A673 (cell line): ENCODE measurements around the gene TERB1. TPM values are rescaled to one million over a fixed set of nuclear protein-coding genes. Genes with fewer than 3 reads are reported as not detected.

Source experiments
- Bru-seq: library from RNA; stranded (reverse); fragments of 400-500 nt; gene quantifications from one replicate; lab custom pipeline; 2021; lab: Mats Ljungman, UMichigan
- BruChase-seq, 2 experiments: library from RNA; stranded (reverse); fragments of 400-500 nt; gene quantifications; one replicate each; lab custom pipeline; 2021; lab: Mats Ljungman, UMichigan
- BruUV-seq: library from RNA; stranded (reverse); fragments of 400-500 nt; replicated peaks from 2 replicates; lab custom pipeline; 2021; lab: Mats Ljungman, UMichigan
- CTCF ChIA-PET: fragments of 300-600 bp; sonication (Branson Sonifier 250); formaldehyde crosslinking; loops from one replicate; lab custom pipeline; 2022; ENCODE audit warnings: antibody characterized with exemption; lab: Charles Lee
- POLR2A ChIA-PET: fragments of 300-600 bp; sonication (Branson Sonifier 250); formaldehyde crosslinking; loops from one replicate; lab custom pipeline; 2022; ENCODE audit warnings: antibody characterized with exemption; ENCODE audit not compliant: low non-redundant PET; lab: Charles Lee
- DNase-seq: peaks from one replicate; pipeline ENCODE4 v3.0.0-alpha.2; 2015; ENCODE audit warnings: low spot score
- H3K27ac ChIP-seq: fragments of 200-600 bp; sonication (generic); 2 replicates; pipeline ENCODE4 v1.5.1; 2016; ENCODE audit warnings: mixed run types, low read depth, mild to moderate bottlenecking, mixed read lengths, antibody characterized with exemption, low read length; ENCODE audit not compliant: poor library complexity, severe bottlenecking
- H3K27me3 ChIP-seq: fragments of 200-600 bp; sonication (generic); replicated peaks from 2 replicates; pipeline ENCODE4 v1.6.1; 2017; ENCODE audit warnings: mixed run types, low read depth, mild to moderate bottlenecking, mixed read lengths, antibody characterized with exemption, low read length; ENCODE audit not compliant: insufficient read depth, poor library complexity
- H3K36me3 ChIP-seq: fragments of 200-600 bp; sonication (generic); 2 replicates; pipeline ENCODE4 v1.6.1; 2016; ENCODE audit warnings: mixed run types, mild to moderate bottlenecking, mixed read lengths, antibody characterized with exemption, low read length; ENCODE audit not compliant: insufficient read depth, poor library complexity, severe bottlenecking
- H3K4me1 ChIP-seq: fragments of 200-600 bp; sonication (generic); 2 replicates; pipeline ENCODE4 v1.6.1; 2017; ENCODE audit warnings: mixed run types, mild to moderate bottlenecking, mixed read lengths, antibody characterized with exemption, low read length; ENCODE audit not compliant: insufficient read depth, poor library complexity, severe bottlenecking
- H3K4me3 ChIP-seq: fragments of 200-600 bp; sonication (generic); 2 replicates; pipeline ENCODE4 v1.5.1; 2016; ENCODE audit warnings: low read depth, mixed run types, mild to moderate bottlenecking, mixed read lengths, low read length; ENCODE audit not compliant: poor library complexity, severe bottlenecking
- H3K9me3 ChIP-seq: fragments of 200-600 bp; sonication (generic); 2 replicates; pipeline ENCODE4 v1.6.1; 2016; ENCODE audit warnings: mixed run types, low read depth, mild to moderate bottlenecking, mixed read lengths, antibody characterized with exemption, low read length; ENCODE audit not compliant: poor library complexity, severe bottlenecking
- EZH2 ChIP-seq: fragments of 200-600 bp; sonication (generic); IDR thresholded peaks from 2 replicates; pipeline ENCODE4 v1.6.1; 2017; ENCODE audit warnings: borderline replicate concordance, low read depth, mild to moderate bottlenecking, mixed read lengths, antibody characterized with exemption, low read length; ENCODE audit not compliant: poor library complexity, severe bottlenecking
- intact Hi-C: fragments of 100-400 bp; cut with micrococcal nuclease; formaldehyde crosslinking; loops from one replicate; pipeline ENCODE4 v1.10.0; 2022; ENCODE audit not compliant: unreplicated experiment
- long read RNA-seq: library from polyadenylated mRNA; stranded (forward); transcript quantifications from one replicate; pipeline ENCODE4 v2.0.0, GENCODE V29; 2022
- total RNA-seq: library from RNA; stranded (reverse); gene quantifications from 2 replicates; pipeline ENCODE4 v1.2.3, GENCODE V29; 2021
- TF ChIP-seq, protein P1 (sequence below): fragments of 300-800, 200-600 bp; sonication (generic); conservative IDR thresholded peaks from 2 replicates; pipeline ENCODE4 v1.5.1; 2017; ENCODE audit warnings: low read depth, mild to moderate bottlenecking, antibody characterized with exemption, low read length, moderate library complexity, mixed read lengths

The TERB1 gene, protein sequence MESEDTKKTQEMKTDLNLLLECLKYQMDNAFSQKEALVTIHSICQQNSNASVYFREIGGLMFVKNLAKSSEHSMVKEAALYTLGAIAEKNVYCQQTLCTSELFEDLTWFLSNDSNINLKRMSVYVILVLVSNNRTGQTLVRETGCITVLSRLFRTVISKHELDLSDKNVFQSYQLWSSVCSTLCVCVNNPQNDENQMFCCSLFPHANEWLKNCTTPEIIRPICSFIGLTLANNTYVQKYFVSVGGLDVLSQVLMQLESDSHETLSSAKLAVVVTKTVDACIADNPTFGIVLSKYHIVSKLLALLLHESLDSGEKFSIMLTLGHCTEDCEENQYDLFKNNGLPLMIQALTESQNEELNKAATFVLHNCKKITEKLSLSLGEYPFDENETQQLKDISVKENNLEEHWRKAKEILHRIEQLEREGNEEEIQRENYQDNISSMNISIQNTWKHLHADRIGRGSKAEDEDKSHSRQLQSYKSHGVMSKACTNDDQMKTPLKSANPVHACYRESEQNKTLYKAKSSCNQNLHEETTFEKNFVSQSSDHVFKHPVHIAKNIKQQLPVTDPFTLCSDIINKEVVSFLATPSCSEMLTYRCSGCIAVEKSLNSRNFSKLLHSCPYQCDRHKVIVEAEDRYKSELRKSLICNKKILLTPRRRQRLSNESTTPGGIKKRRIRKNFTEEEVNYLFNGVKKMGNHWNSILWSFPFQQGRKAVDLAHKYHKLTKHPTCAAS
- total RNA-seq (0.28 TPM in 1 of 2 replicates, not detected in the other), Bru-seq, nascent RNA (percentile 33 among the genes with signal in this experiment), BruChase-seq, experiment 1, labeled RNA remaining after a 2-hour chase (percentile 28 among the genes with signal in this experiment), BruChase-seq, experiment 2, labeled RNA remaining after a 6-hour chase (percentile 25 among the genes with signal in this experiment)
- long read RNA-seq: 0 reads

GRCh38 chr16:66801320-66802105, at the start of gene TERB1:
Gene TERB1, minus strand, starts transcription at chr16:66801584. Its CDS starts 4,786 bp downstream, at chr16:66796798.
- Histone ChIP-seq H3K27ac (no peak within 1 kb of the TSS), H3K9me3 (no peaks in the 10 kb centered on the region), H3K36me3 (peaks cover 40% of the 10 kb centered on the region), H3K4me3 (no peak within 1 kb of the TSS), H3K4me1 (no peaks in the 10 kb centered on the region), H3K27me3 (no peaks in the 10 kb centered on the region)
- CTCF ChIA-PET: no interaction called here
- DNase-seq: no peak
- POLR2A ChIA-PET: no interaction called here
- no TSS peak for BruUV-seq
- intact Hi-C loops: no loop called here
- no peak for TF ChIP-seq EZH2
- TF ChIP-seq, protein P1, sequence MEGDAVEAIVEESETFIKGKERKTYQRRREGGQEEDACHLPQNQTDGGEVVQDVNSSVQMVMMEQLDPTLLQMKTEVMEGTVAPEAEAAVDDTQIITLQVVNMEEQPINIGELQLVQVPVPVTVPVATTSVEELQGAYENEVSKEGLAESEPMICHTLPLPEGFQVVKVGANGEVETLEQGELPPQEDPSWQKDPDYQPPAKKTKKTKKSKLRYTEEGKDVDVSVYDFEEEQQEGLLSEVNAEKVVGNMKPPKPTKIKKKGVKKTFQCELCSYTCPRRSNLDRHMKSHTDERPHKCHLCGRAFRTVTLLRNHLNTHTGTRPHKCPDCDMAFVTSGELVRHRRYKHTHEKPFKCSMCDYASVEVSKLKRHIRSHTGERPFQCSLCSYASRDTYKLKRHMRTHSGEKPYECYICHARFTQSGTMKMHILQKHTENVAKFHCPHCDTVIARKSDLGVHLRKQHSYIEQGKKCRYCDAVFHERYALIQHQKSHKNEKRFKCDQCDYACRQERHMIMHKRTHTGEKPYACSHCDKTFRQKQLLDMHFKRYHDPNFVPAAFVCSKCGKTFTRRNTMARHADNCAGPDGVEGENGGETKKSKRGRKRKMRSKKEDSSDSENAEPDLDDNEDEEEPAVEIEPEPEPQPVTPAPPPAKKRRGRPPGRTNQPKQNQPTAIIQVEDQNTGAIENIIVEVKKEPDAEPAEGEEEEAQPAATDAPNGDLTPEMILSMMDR: no peak

DNA sequence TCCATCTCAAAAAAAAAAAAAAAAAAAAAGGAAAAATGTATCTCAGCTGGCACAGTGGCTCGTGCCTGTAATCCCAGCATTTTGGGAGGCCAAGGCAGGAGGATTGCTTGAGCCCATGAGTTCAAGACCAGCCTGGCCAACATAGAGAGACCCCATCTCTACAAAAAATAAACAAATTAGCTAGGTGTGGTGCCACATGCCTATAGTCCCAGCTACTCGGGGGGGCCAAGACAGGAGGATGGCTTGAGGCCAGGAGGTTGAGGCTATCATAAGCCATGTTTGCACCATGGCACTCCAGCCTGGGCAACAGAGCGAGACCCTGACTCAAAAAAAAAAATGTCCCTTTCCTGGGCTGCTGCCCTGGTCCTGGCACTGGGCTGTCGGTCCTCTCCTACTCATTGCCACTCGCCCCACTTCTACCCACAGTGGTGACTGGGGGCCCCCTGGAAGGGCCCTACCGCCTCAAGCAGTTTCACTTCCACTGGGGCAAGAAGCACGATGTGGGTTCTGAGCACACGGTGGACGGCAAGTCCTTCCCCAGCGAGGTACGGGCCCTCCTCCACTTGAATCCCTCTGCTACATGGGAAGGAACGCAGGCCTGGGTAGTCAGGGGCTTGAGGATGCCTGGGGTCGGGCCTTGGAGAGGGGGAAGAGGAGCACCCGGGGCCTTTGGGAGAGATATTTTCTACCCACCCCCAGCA, 48.9 kb upstream of the TERB1 start:
- BruUV-seq: no TSS peak
- H3K9me3 ChIP-seq: no peaks in the 10 kb centered on the region
- no peak for TF ChIP-seq EZH2
- TF ChIP-seq, protein P1: no peak
- no peak for DNase-seq
- intact Hi-C loops: no loop called here
- H3K36me3 ChIP-seq: no peaks in the 10 kb centered on the region
- H3K4me1 ChIP-seq: peaks cover 7% of the 10 kb centered on the region
- H3K27me3 ChIP-seq: peaks cover 2% of the 10 kb centered on the region
- ChIA-PET POLR2A (no interaction called here), CTCF (no interaction called here)
- H3K4me3 ChIP-seq: no peak overlapping the region
- H3K27ac ChIP-seq: no peak overlapping the region
